ENCODE results near the gene CLSTN1.

CLSTN1 gene

DNA sequence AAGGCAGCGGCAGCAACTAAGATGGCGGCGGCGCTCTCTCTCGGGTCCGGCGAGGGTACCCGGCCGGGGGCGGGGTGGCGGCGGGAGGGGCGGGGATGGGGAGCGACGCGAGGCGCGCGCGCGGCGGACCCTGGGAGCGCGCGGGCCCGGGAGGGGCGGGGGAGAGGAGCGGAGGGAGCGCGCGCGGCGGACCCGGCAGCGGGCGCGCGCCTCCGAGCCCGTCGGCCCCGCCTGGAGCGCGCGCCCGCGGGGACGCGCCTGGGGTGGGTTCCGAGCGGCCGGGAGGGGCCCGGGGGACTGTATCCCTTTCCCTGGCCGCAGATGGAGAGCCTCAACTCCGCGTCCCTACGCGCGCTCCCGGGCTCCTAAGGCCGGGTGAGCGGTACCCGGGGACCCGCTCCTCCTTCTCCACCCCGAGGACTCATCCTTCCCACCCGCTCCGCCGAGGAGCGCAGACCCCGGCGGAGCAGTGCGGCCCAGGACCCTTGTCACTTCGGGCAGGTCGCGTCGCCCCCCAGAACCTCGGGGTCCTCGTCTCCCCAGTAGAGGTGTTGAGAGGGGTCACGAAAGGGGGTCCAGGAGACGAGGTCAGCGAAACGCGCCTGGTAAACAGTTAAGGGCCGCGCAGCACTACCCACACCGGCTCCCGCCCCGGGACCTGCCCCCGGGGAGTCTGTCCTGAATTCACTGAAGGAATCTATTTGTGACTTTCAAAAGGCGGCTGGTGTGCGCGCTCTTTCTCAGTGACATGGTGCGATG, at the start of gene CLSTN1:
TSS of gene CLSTN1 (minus strand) at position 23 of the 759 bp plus-strand sequence. CDS start 232 bp downstream, outside the sequence.
- DNase-seq (ENCODE audit: low spot score), result peak; percentile 92

DNA sequence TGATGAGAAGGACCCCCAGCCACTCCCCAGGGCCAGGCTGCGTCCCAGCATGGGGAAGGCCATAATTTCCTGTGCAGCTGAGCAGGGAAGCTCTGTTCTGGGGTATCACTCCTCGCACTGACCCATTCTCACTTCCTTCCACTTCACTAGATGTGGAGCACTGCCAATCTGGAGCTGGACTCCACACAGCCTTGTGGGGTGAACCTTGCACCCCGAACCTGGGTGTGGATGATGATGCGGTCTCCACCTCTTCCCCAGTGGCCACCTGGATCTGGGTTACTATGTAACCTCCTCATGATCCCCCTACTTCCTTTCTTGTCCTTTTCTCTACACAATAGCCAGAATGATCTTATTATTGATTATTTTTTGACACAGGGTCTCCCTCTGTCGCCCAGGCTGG, 49.6 kb upstream of the CLSTN1 start:
- no peak for DNase-seq (ENCODE audit: low spot score)

DNA sequence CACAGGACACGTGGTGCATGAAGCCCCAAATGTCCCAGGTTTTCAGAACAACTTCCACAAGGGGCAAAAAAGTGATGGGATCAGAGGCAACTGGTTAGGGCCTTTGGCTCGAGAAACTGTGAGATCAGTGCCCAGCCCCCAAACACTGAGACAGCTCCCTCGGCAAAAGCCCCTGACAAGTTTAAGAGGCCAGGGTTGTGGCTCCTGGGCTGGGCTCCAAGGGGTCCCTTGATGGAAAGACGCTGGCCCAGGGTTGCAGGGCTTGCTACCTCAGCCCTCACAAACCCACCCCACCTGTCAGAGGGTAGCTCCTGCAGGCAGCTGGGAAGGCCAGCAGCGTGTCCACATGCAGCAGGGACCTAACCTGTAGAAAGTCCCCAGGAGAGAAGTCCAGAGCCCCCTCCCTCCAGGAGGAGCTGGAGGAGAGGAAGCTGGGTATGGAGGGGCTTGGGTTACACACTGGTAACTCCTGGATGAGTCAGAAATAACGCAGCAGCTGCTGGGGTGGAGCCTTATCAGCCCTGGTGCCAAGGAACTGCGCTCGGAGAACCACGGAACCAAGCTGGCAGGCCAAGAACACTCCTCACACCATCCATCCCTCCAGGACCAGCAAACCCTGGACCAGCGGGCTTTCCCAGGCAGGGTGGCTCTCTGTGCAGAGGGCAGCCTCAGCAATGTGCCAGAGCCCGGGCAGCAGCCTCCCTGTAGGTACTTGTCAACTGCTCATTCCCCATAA, 48.8 kb upstream of the CLSTN1 start:
- DNase-seq (ENCODE audit: low spot score), result no peak

DNA sequence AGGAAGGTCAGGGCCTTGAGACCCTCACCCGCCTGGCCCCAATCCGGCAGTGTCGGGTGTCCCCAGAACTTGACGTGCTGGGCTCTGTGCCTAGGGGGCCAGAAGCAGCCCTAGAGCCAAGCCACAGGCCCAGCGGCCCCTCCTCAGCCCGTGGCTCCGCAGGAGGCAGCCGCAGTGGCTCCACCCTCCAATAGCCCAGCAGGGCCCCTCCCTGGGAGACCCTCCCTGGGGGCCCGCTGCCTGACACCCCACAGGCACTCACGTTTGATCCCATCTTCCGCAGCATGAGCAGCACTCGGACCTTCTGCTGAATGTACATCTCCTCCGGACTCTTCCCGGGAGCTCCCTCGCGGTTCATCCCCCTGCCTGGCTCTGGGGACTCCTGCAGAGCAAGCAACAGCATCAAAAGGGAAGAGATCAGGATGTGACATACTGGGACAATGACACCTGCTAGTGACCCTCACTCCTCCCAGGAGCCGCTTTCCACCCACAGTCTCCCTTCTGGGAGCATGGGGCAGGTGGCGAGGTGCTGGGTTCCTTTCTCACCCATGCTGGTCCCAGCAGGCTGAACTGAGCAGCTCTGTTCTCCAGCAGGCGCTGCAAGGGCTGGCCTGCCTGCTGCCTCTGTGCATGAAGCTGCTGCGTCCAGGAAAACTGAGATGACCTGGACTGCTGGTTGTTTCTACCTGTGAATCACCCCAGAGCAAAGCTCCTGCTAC, 48.1 kb upstream of the CLSTN1 start:
- no peak for DNase-seq (ENCODE audit: low spot score)

DNA sequence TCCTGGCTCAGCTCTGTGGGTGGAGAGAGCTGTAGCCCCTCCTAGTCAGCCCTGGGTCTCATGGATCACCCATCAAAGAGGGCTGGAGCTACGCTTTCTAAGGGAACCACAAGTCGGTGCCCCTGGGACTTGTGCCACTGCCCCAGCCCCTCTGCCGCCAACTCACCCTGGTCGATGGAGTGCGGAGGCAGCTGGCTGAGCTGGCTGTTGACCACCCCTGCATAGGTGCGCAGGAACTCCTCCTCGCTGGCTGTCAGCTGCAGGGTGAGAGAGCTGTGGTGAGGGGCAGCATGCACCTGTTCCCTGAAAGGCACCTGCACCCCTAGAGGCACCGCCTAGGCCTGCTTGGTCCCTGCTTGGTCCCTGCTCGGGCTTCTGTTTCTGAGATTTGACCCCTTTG, 47.3 kb upstream of the CLSTN1 start:
- no peak for DNase-seq (ENCODE audit: low spot score)

DNA sequence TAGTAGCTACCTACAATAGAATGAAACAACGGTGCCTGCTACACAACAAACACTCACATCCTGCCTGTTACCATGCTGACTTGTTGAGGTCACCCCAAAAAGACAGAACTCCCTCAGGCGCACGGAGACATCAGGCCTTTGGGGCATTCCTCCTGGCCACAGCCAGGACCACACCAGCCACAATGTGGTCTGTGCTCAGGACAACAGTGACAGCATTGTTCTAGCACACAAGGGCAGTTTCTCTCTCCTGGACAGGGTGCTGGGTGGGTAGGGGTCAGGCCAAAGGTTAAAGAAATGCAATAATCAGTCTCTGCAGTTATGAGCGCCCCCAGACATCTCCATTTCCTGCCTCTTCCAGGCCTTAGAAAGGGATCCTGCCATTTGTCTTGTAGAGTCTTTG, 46.8 kb upstream of the CLSTN1 start:
- DNase-seq (ENCODE audit: low spot score), result no peak

DNA sequence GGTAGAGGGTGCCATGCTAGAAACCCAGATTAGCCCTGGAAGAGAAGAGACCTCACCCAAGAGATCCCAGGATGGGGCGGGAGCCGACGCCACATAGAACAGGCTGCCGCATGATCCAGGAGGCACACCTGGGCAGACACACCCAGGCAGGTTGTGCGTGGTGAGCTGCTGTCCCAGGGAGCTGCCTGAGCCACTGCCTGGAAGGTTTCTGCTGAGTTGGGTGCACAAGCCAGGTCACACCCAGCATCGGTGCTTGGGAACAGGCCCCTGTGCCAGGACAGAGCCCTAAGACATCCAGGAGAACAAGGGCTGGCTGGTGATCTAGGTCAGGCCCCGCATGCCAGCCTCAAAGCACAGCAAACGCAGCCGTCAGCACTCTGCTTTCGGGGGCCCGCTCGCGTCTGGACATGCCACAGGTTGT, 46.1 kb upstream of the CLSTN1 start:
- no peak for DNase-seq (ENCODE audit: low spot score)

DNA sequence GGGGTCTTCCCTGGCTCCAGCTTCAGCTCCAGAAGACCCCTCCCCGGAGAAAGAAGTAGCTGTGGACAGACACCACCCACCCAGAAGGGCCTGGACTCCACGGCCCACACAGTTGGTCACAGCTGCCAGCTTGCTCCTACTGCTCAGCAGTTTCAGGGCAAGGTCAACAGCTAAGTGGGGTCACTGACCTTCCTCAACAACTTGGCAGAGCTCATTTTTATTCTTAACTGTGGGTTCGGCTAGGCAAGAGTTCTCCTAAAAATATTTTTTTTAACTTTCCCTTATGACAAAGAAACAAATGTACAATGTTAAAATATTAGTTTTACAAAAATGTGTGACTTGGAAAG, 44.5 kb upstream of the CLSTN1 start:
- no peak for DNase-seq (ENCODE audit: low spot score)

DNA sequence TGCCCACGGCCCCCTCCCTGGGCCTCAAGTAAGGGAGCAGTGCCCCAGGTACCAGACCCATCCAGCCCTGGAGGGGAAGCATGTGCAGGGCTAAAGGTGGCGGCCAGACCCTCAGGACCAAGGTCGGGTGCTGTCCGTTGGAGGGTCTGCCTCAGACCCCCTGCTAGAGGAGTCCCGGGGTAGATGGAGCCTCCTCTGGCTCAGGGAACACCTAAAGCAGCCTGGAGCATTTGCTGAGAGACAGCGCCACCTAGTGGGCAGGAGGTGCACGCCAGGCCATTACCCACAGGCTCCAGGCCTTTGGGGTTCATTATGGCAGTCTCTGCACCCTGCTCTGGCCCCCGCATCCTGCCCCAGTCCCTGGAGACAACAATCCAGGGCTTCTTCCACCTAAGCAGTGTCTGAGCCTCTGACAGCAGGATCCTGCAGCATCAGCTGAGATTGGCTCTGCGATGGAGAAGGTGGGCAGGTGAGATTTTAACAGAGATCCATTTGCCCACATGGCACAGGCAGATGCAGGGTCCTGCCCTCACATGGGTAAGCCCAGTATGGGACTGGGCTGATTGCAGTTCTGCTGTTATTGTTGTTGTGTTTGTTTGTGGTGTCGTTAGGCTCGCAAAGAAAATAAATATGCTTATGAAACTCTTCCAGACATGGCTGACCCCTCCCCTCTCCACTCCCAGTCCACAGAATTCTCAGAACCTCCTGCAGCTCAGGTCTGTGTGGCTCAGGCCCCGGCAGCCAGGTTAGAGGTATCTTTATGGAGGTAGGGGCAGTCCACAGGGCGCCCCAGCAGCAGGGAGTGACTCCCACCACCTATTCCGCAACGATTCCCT, 43.9 kb upstream of the CLSTN1 start:
- peak; percentile 89 for DNase-seq (ENCODE audit: low spot score)

DNA sequence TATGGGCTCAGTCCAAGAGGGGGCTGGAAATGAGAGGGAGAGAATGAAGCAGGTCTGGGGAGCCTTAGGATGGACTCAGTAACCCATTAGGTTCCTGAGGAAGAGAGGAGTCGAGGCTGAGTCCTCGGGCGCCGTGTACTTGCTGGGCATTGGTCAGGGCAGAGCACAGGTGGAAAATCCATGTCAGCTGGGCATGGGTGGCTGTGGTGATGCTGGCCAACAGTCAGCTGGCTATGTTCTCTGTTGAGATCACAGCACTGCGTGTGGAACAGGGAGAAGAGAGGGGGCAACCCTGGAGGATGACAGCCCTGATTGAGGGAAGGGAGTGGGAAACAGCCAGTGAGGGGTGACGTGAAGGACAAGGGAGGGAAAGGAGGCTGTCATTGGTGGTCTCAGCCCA, 43.1 kb upstream of the CLSTN1 start:
- no peak for DNase-seq (ENCODE audit: low spot score)

DNA sequence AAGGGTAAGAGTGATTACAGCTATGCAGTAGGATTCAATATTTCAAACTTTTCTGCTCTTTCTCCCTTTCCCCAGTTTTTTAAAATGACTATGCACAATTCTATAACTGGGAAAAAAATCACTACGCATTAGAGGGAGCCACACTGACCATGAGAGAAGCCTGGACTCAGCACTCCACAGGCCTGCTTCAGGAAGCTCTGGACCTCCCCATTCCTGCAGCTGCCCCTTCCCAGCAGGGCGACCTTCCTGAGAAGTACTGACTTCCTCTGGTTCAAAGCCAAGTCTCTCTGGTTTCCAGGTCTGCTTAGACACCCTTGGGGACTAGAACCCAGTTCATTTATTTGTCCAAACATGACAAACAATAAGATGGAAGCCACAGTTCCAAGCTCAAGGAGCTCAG, 42.0 kb upstream of the CLSTN1 start:
- DNase-seq (ENCODE audit: low spot score), result no peak

DNA sequence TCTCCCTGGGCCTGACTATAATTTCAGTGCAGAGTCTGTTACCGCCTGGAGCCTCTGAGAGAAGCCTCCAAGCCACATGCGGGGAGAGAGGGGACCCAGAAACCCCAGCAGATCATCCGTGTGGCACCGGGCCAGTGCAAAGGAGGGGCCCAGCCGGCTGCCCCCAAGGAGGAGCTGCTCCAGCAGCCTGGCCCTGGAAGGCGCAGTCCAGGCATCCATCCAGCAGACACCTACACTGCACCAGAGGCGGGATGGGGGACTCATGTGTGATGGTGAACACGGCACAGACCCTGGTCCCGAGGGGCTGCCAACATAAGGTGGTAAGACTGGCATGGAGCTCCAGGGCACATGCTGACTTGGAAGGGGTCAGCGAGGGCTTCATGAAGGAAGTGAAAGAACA, 39.6 kb upstream of the CLSTN1 start:
- no peak for DNase-seq (ENCODE audit: low spot score)

DNA sequence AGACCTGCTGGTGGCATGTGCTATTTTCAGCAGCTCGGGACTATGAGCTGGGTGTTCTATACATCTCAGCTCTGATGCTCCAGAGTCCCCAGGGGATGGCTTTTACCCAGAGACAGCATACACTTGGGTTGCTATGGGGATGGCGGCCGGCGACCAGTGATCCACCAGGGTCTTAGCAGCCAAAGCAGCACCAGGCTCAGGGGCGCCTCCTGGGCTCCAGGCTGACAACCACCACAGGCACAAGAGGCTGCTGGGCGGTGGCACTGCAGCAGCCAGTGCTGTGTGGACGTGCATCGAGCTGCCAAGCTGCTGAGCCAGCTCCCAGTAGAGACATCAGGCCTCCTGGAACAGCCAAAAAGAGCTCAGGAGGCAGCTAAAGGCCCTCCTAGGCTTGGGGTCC, 37.6 kb upstream of the CLSTN1 start:
- no peak for DNase-seq (ENCODE audit: low spot score)

DNA sequence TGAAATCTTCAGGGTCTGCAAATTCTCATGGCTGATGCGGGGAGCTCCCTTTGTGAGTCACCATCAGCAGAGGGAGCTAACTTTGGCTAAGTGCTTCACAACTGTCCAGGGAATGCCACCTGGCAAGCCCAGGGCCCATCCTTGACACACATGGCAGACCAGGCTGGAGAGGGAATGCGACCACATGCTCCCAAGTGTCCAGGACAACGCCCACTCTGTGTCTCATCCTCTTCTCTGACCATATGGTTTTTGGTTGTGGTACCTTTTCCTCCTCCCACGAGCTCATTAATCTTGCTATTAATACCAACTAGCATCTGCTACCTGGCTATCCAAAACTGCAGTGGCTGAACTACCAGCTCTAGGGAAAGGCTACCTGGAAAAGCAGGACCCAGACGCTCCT, 37.1 kb upstream of the CLSTN1 start:
- DNase-seq (ENCODE audit: low spot score), result no peak

DNA sequence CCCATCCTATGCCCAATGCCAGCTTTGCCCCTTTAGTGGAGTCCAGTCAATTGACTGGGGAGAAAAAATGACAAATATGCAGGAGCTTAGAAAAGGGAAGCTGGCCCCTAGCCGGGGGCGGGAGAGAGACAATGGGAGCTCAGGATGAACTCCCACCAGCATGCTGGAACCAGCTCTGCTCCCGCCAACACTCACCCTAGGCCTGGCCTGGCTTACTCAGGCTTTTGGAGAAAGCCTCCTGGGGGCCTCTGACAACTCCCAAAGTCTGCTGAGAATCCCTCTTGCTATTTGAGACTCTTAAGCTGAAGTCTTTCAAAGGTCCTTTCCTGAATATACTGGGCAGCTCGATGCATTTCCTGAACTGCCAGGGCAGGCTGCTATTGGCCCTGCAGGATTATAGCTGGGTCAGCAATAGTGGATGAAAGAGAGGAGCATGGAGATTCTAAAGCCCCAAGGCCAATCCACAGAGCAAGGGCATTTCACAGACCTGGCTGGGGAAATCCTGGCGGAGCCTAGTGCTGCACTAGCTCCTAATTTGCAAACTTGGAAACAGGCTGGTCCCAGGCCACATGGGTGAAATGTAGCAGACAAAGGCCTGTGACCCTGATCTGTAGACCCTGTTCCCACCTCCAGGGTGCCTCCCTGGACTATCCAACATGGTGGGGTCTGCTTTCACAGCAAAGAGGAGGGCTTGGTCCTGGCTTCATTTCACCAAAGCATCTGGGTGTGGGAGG, 35.7 kb upstream of the CLSTN1 start:
- no peak for DNase-seq (ENCODE audit: low spot score)

DNA sequence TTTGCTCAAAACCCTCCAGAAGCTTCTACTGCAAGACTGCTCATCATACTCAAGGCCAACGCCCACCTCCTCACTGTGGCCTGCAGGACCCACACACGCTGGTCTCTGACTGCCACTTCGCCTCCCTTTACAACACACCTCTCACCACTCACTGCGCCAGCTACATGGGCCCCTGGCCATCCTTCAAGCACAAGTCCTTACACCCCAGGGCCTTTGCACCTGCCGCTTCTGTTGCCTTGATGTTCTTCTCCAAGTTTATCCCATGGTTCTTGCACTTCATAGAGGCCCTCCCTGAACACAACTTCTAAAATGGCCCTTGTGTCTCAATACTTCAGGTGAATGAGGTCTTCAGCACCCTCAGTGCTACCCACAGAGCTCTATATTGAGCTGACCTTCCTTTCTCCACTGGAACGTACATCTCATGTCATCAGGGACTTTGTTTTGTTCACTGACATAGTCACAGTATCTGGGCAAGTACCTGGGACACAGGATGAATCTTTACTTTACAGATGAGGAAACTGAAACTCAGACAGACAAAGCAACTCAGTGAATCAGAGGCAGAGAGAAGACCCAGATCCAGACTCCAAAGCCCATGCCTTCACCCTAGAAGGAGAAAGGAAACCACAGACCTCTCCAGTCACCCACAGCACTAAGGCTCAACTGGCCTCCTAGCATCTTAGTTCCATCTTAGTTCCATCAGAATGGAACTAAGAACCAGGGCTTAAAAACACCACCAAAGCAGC, 34.7 kb upstream of the CLSTN1 start:
- no peak for DNase-seq (ENCODE audit: low spot score)

DNA sequence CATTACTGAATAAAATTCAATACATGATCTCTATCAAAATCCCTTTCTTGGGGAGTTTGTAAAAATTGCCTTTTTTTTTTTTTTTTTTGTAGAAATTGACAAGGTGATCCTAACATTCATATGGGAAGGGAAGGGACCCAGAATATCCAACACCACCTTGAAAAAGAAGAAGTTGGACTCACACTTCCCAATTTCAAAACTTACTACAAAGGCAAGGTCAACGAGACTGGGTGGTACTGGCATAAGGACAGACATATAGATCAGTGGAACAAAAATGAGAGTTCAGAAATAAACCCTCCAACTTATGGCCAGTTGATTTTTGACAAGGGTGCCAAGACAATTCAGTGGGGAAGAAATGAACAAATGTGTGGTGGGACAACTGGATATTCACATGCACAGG, 31.4 kb upstream of the CLSTN1 start:
- no peak for DNase-seq (ENCODE audit: low spot score)

DNA sequence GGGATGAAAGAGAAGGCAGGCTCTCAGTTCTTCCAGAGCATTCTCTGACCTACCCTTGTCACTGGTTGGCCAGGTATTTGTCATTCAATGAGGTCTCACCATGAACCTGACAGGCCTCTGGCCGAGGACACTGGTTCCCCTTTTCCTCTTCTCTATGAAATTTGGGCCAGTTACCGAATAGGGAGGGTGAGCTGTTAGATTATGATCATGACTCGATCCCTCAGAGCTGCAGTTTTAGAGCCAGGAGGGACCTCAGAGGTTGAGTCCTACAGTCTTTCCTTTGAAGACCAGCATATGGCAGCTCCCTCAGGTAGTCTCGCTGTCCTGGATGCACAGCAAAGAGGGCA, 29.5 kb upstream of the CLSTN1 start:
- no peak for DNase-seq (ENCODE audit: low spot score)

DNA sequence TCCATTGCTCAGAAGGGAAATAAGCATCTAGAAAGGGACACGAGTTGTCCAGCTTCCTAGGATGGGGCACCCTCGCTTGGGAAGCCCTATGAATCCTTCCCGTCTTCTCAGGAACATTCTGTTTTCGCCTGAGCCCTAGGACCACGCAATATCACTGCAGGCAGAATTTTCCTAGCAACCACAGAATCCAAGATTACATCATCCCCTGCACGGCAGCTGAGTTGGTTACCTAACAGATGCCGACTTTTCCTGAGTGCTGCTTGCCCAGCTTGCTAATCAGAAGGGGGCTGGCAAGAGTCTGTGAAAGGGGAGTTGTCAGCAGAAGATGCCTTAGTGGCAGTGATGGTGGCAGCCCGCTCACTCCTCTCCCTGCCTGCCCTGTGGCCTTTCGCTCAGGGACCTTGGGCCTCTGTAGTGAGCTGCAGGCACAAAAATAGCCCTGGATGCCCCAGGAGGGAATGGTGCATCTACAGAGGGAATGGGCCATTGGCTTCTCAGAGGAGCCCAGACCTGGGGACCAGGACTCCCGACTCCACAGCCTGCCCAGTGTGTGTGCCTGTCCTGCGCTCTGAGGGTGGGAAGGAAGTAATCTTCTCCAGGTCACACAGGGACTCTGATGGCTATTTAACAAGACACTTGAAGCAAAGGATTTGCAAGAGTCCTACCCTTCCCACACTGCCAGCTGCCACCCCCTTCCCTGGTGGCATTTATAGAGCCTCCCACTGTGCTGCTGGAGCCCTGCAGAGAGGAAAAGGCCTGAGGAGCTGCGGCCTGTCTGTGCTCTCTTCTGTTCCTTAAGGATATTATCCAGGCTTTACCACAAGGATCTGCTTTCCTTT, 28.9 kb upstream of the CLSTN1 start:
- no peak for DNase-seq (ENCODE audit: low spot score)

DNA sequence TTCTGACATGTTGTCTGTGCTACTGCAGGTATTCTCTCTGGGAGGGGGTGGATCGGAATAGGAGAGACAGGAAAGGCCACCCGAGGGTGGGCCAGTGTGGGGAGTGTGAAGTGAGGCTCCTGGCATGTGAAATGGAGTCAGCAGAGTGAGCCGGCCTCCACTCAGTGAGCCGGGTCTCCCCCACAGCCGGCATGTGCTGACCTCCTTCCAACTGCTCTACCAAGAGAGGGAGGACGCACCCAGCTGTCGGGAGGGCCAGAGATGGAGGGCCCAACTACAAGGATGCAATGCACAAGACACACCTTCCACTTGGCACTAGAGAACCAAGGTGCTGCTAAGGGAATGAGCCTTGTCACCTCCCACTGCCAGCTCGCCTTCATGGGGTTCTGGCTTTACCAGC, 28.2 kb upstream of the CLSTN1 start:
- DNase-seq (ENCODE audit: low spot score), result no peak

Data from CD4-positive, alpha-beta T cell treated with Interleukin-2 at 100 ng/mL for 4 hours (primary cell).